NCI-H146 (cell line): ENCODE measurements around the gene SDK1.

Experiments used
- DNase-seq: peaks from one replicate; lab custom pipeline; 2025; lab: John Stamatoyannopoulos, UW

Gene SDK1

GRCh38 chr7:3805151-3805550 is 504.1 kb downstream of the SDK1 start:
- no peak for DNase-seq

- DNase-seq, result peak; percentile 66
Measured at GRCh38 chr7:3806516-3806915, 505.5 kb downstream of the SDK1 start.

- no peak for DNase-seq
Measured at GRCh38 chr7:3807824-3808223, 506.8 kb downstream of the SDK1 start.

GRCh38 chr7:3821488-3821887 is 520.4 kb downstream of the SDK1 start:
- DNase-seq, result no peak

GRCh38 chr7:3825491-3825890 is 524.4 kb downstream of the SDK1 start:
- DNase-seq, result no peak

GRCh38 chr7:3832199-3832598 is 531.1 kb downstream of the SDK1 start:
- DNase-seq, result no peak

GRCh38 chr7:3835109-3835508 is 534.1 kb downstream of the SDK1 start:
- no peak for DNase-seq

GRCh38 chr7:3836855-3837254 is 535.8 kb downstream of the SDK1 start:
- no peak for DNase-seq

GRCh38 chr7:3844540-3845151 is 543.6 kb downstream of the SDK1 start:
- DNase-seq, result no peak

GRCh38 chr7:3846738-3847137 is 545.7 kb downstream of the SDK1 start:
- DNase-seq, result no peak

GRCh38 chr7:3847336-3847735 is 546.3 kb downstream of the SDK1 start:
- DNase-seq, result no peak

GRCh38 chr7:3859431-3859830 is 558.4 kb downstream of the SDK1 start:
- no peak for DNase-seq

GRCh38 chr7:3860932-3861331 is 559.9 kb downstream of the SDK1 start:
- no peak for DNase-seq

- no peak for DNase-seq
Measured at GRCh38 chr7:3861386-3861785, 560.3 kb downstream of the SDK1 start.

- DNase-seq, result no peak
Measured at GRCh38 chr7:3861941-3862340, 560.9 kb downstream of the SDK1 start.

GRCh38 chr7:3862774-3863173 is 561.7 kb downstream of the SDK1 start:
- no peak for DNase-seq

GRCh38 chr7:3866277-3866676 is 565.2 kb downstream of the SDK1 start:
- no peak for DNase-seq

- no peak for DNase-seq
Measured at GRCh38 chr7:3867863-3868262, 566.8 kb downstream of the SDK1 start.

- DNase-seq, result peak; percentile 35
Measured at GRCh38 chr7:3879355-3880075, 578.5 kb downstream of the SDK1 start.

- peak; percentile 92 for DNase-seq
Measured at GRCh38 chr7:3880228-3880987, 579.4 kb downstream of the SDK1 start.

- DNase-seq, result no peak
Measured at GRCh38 chr7:3882782-3883181, 581.7 kb downstream of the SDK1 start.

- DNase-seq, result no peak
Measured at GRCh38 chr7:3884543-3884942, 583.5 kb downstream of the SDK1 start.

GRCh38 chr7:3887096-3887690 is 586.1 kb downstream of the SDK1 start:
- no peak for DNase-seq
